ENCODE results near the gene NADSYN1.

DNA sequence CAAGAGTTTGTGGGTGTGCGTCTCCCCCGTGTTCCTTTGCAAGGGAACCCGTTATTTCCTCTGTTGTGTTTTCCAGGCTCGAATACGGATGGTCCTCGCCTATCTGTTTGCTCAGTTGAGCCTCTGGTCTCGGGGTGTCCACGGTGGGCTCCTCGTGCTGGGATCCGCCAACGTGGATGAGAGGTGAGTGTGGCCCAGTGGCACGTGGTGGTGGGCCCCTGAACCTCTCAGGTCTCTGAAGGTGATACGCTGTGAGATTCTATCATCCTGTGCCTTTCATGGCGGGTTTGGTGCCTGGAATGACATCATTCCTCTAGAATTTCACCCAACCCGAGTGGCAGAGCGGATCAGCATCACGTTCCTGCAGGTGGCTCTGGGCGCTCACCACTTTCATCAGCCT is 32.5 kb downstream of the NADSYN1 start:
- TF ChIP-seq, protein P1, sequence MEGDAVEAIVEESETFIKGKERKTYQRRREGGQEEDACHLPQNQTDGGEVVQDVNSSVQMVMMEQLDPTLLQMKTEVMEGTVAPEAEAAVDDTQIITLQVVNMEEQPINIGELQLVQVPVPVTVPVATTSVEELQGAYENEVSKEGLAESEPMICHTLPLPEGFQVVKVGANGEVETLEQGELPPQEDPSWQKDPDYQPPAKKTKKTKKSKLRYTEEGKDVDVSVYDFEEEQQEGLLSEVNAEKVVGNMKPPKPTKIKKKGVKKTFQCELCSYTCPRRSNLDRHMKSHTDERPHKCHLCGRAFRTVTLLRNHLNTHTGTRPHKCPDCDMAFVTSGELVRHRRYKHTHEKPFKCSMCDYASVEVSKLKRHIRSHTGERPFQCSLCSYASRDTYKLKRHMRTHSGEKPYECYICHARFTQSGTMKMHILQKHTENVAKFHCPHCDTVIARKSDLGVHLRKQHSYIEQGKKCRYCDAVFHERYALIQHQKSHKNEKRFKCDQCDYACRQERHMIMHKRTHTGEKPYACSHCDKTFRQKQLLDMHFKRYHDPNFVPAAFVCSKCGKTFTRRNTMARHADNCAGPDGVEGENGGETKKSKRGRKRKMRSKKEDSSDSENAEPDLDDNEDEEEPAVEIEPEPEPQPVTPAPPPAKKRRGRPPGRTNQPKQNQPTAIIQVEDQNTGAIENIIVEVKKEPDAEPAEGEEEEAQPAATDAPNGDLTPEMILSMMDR (IDR thresholded peaks at IDR 0.05): no peak
- no peak for TF ChIP-seq POLR2A (IDR thresholded peaks at IDR 0.05)
- TF ChIP-seq POLR2AphosphoS5 (IDR thresholded peaks at IDR 0.05): no peak
- TF ChIP-seq EP300 (IDR thresholded peaks at IDR 0.05): no peak
